Skin epidermis (tissue), 12 donors: ENCODE results near the gene NDUFAB1.
"Not testable (repeated sequence)": the region's sequence is repeated elsewhere in the genome, so short reads cannot be mapped to it uniquely, and the experiment has no call there.

Experiments
- H3K27ac ChIP-seq, 21 experiments: fragments of 200-600 bp; sonication (generic) in 11 of 21; one replicate each; pipeline ENCODE4 v1.5.0; 2020; ENCODE audit warnings: mild to moderate bottlenecking in 3 of 21, inconsistent platforms in 2 of 21, moderate library complexity in 2 of 21
- H3K4me3 ChIP-seq, 7 experiments: fragments of 200-600 bp; sonication (generic) in 2 of 7; one replicate each; pipeline ENCODE4 v1.5.0; 2020; ENCODE audit warnings: inconsistent platforms in 2 of 7, mild to moderate bottlenecking in 2 of 7, moderate library complexity in 1 of 7

Gene NDUFAB1

GRCh38 chr16:23590181-23590580, 5.9 kb downstream of the NDUFAB1 start:
- Histone ChIP-seq H3K27ac (no peak overlapping the region), H3K4me3 (no peak overlapping the region)

- Histone ChIP-seq H3K27ac (no peak overlapping the region), H3K4me3 (no peak overlapping the region)
Observed at GRCh38 chr16:23587726-23588125, 8.4 kb downstream of the NDUFAB1 start.

GRCh38 chr16:23584186-23585076, 11.7 kb downstream of the NDUFAB1 start:
- Histone ChIP-seq H3K4me3 (no peak overlapping the region), H3K27ac (no peak overlapping the region)

- H3K27ac ChIP-seq = not testable (repeated sequence)
Observed at GRCh38 chr16:23583271-23583670, 12.8 kb downstream of the NDUFAB1 start.

GRCh38 chr16:23581764-23582163, 14.4 kb downstream of the NDUFAB1 start:
- Histone ChIP-seq H3K27ac (no peak overlapping the region), H3K4me3 (no peak overlapping the region)

More at GRCh38 chr16:23583271-23583670, 12.8 kb downstream of the NDUFAB1 start:
- H3K4me3 ChIP-seq = not testable (repeated sequence)

- Histone ChIP-seq H3K27ac (no peak overlapping the region), H3K4me3 (no peak overlapping the region)
Observed at GRCh38 chr16:23580391-23580790, 15.7 kb downstream of the NDUFAB1 start.

GRCh38 chr16:23579371-23579770, 16.7 kb downstream of the NDUFAB1 start:
- no peak overlapping the region for H3K4me3 ChIP-seq

GRCh38 chr16:23578101-23578830, 17.9 kb downstream of the NDUFAB1 start:
- Histone ChIP-seq H3K4me3 (no peak overlapping the region), H3K27ac (peak overlapping the region in 1 of 21 experiments; percentile 15)

More at GRCh38 chr16:23579371-23579770, 16.7 kb downstream of the NDUFAB1 start:
- no peak overlapping the region for H3K27ac ChIP-seq

GRCh38 chr16:23577493-23577892, 18.6 kb downstream of the NDUFAB1 start:
- no peak overlapping the region for H3K27ac ChIP-seq
- H3K4me3 ChIP-seq = no peak overlapping the region

- Histone ChIP-seq H3K27ac (no peak overlapping the region), H3K4me3 (no peak overlapping the region)
Observed at GRCh38 chr16:23575834-23576233, 20.3 kb downstream of the NDUFAB1 start.

- no peak overlapping the region for H3K4me3 ChIP-seq
- H3K27ac ChIP-seq = no peak overlapping the region
Observed at GRCh38 chr16:23573817-23574216, 22.3 kb downstream of the NDUFAB1 start.

- H3K27ac ChIP-seq = no peak overlapping the region
- no peak overlapping the region for H3K4me3 ChIP-seq
Observed at GRCh38 chr16:23572394-23572793, 23.7 kb downstream of the NDUFAB1 start.

GRCh38 chr16:23571895-23572294, 24.2 kb downstream of the NDUFAB1 start:
- no peak overlapping the region for H3K4me3 ChIP-seq
- no peak overlapping the region for H3K27ac ChIP-seq

- Histone ChIP-seq H3K4me3 (no peak overlapping the region), H3K27ac (no peak overlapping the region)
Observed at GRCh38 chr16:23570992-23571632, 25.0 kb downstream of the NDUFAB1 start.

GRCh38 chr16:23567602-23568001, 28.5 kb downstream of the NDUFAB1 start:
- no peak overlapping the region for H3K4me3 ChIP-seq
- no peak overlapping the region for H3K27ac ChIP-seq

GRCh38 chr16:23566724-23567123, 29.4 kb downstream of the NDUFAB1 start:
- no peak overlapping the region for H3K27ac ChIP-seq
- no peak overlapping the region for H3K4me3 ChIP-seq

- H3K4me3 ChIP-seq = no peak overlapping the region
- no peak overlapping the region for H3K27ac ChIP-seq
Observed at GRCh38 chr16:23564575-23565363, 31.3 kb downstream of the NDUFAB1 start.

- H3K27ac ChIP-seq = no peak overlapping the region
- H3K4me3 ChIP-seq = no peak overlapping the region
Observed at GRCh38 chr16:23563186-23563585, 32.9 kb downstream of the NDUFAB1 start.

- H3K27ac ChIP-seq = no peak overlapping the region
Observed at GRCh38 chr16:23562505-23562904, 33.6 kb downstream of the NDUFAB1 start.

GRCh38 chr16:23561586-23561985, 34.5 kb downstream of the NDUFAB1 start:
- H3K4me3 ChIP-seq = no peak overlapping the region
- no peak overlapping the region for H3K27ac ChIP-seq

More at GRCh38 chr16:23562505-23562904, 33.6 kb downstream of the NDUFAB1 start:
- no peak overlapping the region for H3K4me3 ChIP-seq
